K562 (cell line): ENCODE results near the gene RARRES2. TPM values are rescaled to one million over a fixed set of nuclear protein-coding genes. Genes with fewer than 3 reads are reported as not detected.
A peak's percentile ranks its signal among the peaks of the same experiment; 100 is the strongest.

Experiments
- ASH1L ChIP-seq: fragments of 450-650 bp; IDR thresholded peaks from 2 replicates; pipeline ENCODE4 v1.6.1; 2018; ENCODE audit warnings: borderline replicate concordance, mild to moderate bottlenecking, low read depth; ENCODE audit not compliant: partially characterized antibody
- CBX3 ChIP-seq, 2 experiments: IDR thresholded peaks; 1 replicate in 1 of 2; 2 replicates in 1 of 2; pipeline ENCODE4 v1.6.1; 2012; ENCODE audit warnings: inconsistent platforms in 2 of 2, low read length in 2 of 2, borderline replicate concordance in 1 of 2, control low read depth in 1 of 2
- ETV5 ChIP-seq: sonication (generic); formaldehyde crosslinking; IDR thresholded peaks from 2 replicates; pipeline ENCODE4 v1.4.0; 2020; ENCODE audit warnings: low read depth, mild to moderate bottlenecking, missing genetic modification reagents
- GATAD2B ChIP-seq: fragments of 450-650 bp; IDR thresholded peaks from 2 replicates; pipeline ENCODE4 v1.6.1; 2017; ENCODE audit warnings: mild to moderate bottlenecking, borderline replicate concordance
- HDAC3 ChIP-seq: fragments of 450-650 bp; IDR thresholded peaks from 2 replicates; pipeline ENCODE4 v1.6.1; 2018; ENCODE audit warnings: borderline replicate concordance, mild to moderate bottlenecking, moderate library complexity; ENCODE audit not compliant: partially characterized antibody
- MGA ChIP-seq: fragments of 450-650 bp; IDR thresholded peaks from 2 replicates; pipeline ENCODE4 v1.6.1; 2016; ENCODE audit warnings: mild to moderate bottlenecking, moderate library complexity
- RNF2 ChIP-seq: sonication (generic); IDR thresholded peaks from 2 replicates; pipeline ENCODE4 v1.6.1; 2016
- SPI1 ChIP-seq: IDR thresholded peaks from 2 replicates; pipeline ENCODE4 v1.6.1; 2011; ENCODE audit warnings: low read depth, low read length, control low read depth, borderline replicate concordance
- ZNF133 ChIP-seq: fragments of 250-450 bp; sonication (Bioruptor Pico); IDR thresholded peaks from 2 replicates; pipeline ENCODE4 v1.4.0; 2020; ENCODE audit warnings: mild to moderate bottlenecking
- ZNF23 ChIP-seq: fragments of 250-450 bp; sonication (Bioruptor Pico); IDR thresholded peaks from 2 replicates; pipeline ENCODE4 v1.4.0; 2020; ENCODE audit warnings: mild to moderate bottlenecking
- ZNF324 ChIP-seq: fragments of 250-450 bp; sonication (Bioruptor Pico); IDR thresholded peaks from 2 replicates; pipeline ENCODE4 v1.4.0; 2020; ENCODE audit warnings: mild to moderate bottlenecking
- ZNF384 ChIP-seq: IDR thresholded peaks from 2 replicates; pipeline ENCODE4 v1.6.1; 2012; ENCODE audit warnings: low read depth, low read length, improper control_type of control experiment
- polyA plus RNA-seq, 8 experiments: library from polyadenylated mRNA; depleted of rRNA in 4 of 8; stranded (reverse) in 5 of 8; unstranded in 3 of 8; fragments of >200 nt; fragmentation: Nextera tagmentation in 2 of 8; fragmentation: Illumina TruSeq in 1 of 8; extraction: Ambion mirVana in 2 of 8; extraction: Trizol in 1 of 8; gene quantifications; 2 replicates each; pipeline versions ENCODE4 v1.2.1 to v1.2.3, GENCODE V29; 2011 to 2014; ENCODE audit warnings: inconsistent platforms in 1 of 8, missing spikeins in 1 of 8
- total RNA-seq, 7 experiments: library from RNA; depleted of rRNA in 6 of 7; stranded (reverse); fragments of >200 nt in 6 of 7; fragmentation: Illumina TruSeq in 2 of 7; extraction: Trizol in 2 of 7; gene quantifications; 2 replicates each; pipeline versions ENCODE4 v1.2.1 to v1.2.3, GENCODE V29; 2011 to 2021; ENCODE audit warnings: low replicate concordance in 1 of 7
- TF ChIP-seq, protein P1 (sequence below): sonication (generic); formaldehyde crosslinking; IDR thresholded peaks from 2 replicates; pipeline ENCODE4 v1.4.0; 2020; ENCODE audit warnings: mild to moderate bottlenecking, missing genetic modification reagents

The RARRES2 gene
- total and polyA plus RNA-seq, 9 of the 15 experiments (the other 6 are each of a cell fraction or from before 2014, with no cell fraction given) = 0.11 to 1.7 (median 0.23) TPM; not detected in 6

GRCh38 chr7:150313367-150313809 is 28.0 kb downstream of the RARRES2 start (continued):
- 0 out of 2 replicates have a peak, but pooled peaks have one; percentile 18 for TF ChIP-seq MGA
- TF ChIP-seq CBX3 (IDR thresholded peaks at IDR 0.05; ENCODE audit: borderline replicate concordance in 1 of 2, low read length in 2 of 2) = no peak; a peak in 1 of 3 replicates
- TF ChIP-seq HDAC3 = peak; percentile 87
- TF ChIP-seq ZNF384 = peak; percentile 62
- TF ChIP-seq GATAD2B = peak; percentile 97
- TF ChIP-seq ZNF133 (CRISPR knock-in tag) = no peak
- TF ChIP-seq SPI1 = peak; percentile 41; the same call in 1 of the 2 replicates
- peak; percentile 67 for TF ChIP-seq ETV5 (CRISPR knock-in tag)
- no peak for TF ChIP-seq ASH1L
- TF ChIP-seq ZNF23 = no peak
- TF ChIP-seq, protein P1, sequence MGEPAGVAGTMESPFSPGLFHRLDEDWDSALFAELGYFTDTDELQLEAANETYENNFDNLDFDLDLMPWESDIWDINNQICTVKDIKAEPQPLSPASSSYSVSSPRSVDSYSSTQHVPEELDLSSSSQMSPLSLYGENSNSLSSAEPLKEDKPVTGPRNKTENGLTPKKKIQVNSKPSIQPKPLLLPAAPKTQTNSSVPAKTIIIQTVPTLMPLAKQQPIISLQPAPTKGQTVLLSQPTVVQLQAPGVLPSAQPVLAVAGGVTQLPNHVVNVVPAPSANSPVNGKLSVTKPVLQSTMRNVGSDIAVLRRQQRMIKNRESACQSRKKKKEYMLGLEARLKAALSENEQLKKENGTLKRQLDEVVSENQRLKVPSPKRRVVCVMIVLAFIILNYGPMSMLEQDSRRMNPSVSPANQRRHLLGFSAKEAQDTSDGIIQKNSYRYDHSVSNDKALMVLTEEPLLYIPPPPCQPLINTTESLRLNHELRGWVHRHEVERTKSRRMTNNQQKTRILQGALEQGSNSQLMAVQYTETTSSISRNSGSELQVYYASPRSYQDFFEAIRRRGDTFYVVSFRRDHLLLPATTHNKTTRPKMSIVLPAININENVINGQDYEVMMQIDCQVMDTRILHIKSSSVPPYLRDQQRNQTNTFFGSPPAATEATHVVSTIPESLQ = no peak
- no peak for TF ChIP-seq ZNF324 (CRISPR knock-in tag)
- peak; percentile 19; the same call in 1 of the 2 replicates for TF ChIP-seq RNF2
